Measurements from ENCODE around the gene HOXA6.

DNA sequence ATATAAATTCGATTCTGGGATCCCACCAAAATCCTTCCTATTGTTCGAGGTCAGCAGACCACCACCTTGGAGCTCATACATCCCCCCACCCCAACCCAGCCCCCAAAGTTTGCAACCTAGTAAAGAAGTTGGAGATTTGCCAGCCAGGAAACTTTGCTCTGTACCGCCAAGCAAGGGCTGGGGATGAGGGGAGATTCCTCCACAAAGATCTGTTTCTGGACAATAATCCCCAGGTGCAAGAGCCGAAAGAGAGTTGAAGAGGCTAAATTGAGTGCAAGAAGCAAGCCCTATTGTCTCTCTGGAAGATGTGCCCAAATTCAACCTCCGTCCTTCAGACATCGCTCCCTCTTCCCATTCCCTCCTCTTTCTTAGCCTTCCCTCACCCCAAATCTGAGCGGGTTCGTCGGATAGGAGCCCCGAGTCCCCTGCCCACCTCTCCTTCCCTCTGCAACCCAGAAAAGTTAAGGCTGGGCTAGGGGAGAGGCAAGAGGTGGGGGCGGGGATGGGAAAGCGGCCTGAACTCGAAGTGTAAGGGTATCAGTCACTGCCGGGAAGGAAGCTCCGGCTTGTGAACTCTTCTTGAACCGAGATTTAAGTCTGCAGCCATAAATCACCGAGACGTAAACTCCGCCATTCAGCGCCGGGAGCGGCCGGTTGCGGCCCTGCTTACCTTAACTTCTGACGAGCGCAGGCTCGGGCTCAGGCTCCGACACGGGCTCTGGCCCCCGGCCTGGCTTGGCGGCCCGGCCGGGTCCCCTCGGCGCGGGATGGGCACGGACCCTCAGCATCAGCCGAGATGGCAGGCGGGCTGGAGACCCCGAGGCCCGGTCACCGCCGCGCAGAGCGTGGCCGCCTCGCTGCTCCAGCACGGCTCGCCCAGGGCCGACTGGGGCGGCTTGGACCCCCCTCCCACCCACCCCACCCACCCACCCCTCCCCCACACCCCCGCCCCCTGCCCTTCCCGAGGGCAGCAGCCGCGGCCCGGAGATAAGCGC lies 34.3 kb downstream of the HOXA6 start:
- TF ChIP-seq, protein P1, sequence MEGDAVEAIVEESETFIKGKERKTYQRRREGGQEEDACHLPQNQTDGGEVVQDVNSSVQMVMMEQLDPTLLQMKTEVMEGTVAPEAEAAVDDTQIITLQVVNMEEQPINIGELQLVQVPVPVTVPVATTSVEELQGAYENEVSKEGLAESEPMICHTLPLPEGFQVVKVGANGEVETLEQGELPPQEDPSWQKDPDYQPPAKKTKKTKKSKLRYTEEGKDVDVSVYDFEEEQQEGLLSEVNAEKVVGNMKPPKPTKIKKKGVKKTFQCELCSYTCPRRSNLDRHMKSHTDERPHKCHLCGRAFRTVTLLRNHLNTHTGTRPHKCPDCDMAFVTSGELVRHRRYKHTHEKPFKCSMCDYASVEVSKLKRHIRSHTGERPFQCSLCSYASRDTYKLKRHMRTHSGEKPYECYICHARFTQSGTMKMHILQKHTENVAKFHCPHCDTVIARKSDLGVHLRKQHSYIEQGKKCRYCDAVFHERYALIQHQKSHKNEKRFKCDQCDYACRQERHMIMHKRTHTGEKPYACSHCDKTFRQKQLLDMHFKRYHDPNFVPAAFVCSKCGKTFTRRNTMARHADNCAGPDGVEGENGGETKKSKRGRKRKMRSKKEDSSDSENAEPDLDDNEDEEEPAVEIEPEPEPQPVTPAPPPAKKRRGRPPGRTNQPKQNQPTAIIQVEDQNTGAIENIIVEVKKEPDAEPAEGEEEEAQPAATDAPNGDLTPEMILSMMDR (IDR thresholded peaks at IDR 0.05) = no peak
- TF ChIP-seq POLR2AphosphoS5 (IDR thresholded peaks at IDR 0.05) (peak; percentile 80), POLR2A (IDR thresholded peaks at IDR 0.05) (peak; percentile 65)
